Osteocyte (in vitro differentiated cells): ENCODE data around the gene OOEP. TPM values are rescaled to one million over a fixed set of nuclear protein-coding genes. Genes with fewer than 3 reads are reported as not detected.

ENCODE experiments used
- DNase-seq: peaks from one replicate; pipeline ENCODE4 v3.0.0; 2021; ENCODE audit warnings: mixed read lengths; ENCODE audit not compliant: unreplicated experiment; ENCODE audit errors: extremely low spot score
- H3K27ac Mint-ChIP-seq: one replicate; pipeline ENCODE4 v1.8.0; 2021; ENCODE audit warnings: mild to moderate bottlenecking, mixed read lengths; ENCODE audit not compliant: unreplicated experiment
- H3K27me3 Mint-ChIP-seq: one replicate; pipeline ENCODE4 v1.8.0; 2021; ENCODE audit warnings: mixed read lengths; ENCODE audit not compliant: unreplicated experiment
- H3K36me3 Mint-ChIP-seq: one replicate; pipeline ENCODE4 v1.8.0; 2021; ENCODE audit warnings: mixed read lengths; ENCODE audit not compliant: unreplicated experiment
- H3K4me1 Mint-ChIP-seq: one replicate; pipeline ENCODE4 v1.8.0; 2021; ENCODE audit warnings: mixed read lengths; ENCODE audit not compliant: unreplicated experiment
- H3K4me3 Mint-ChIP-seq: one replicate; pipeline ENCODE4 v1.8.0; 2021; ENCODE audit warnings: mild to moderate bottlenecking, moderate library complexity, mixed read lengths; ENCODE audit not compliant: unreplicated experiment
- H3K9me3 Mint-ChIP-seq: one replicate; pipeline ENCODE4 v1.8.0; 2021; ENCODE audit warnings: mixed read lengths; ENCODE audit not compliant: unreplicated experiment
- total RNA-seq: library from RNA; stranded (reverse); gene quantifications from 2 replicates; pipeline ENCODE4 v1.2.1, GENCODE V29; 2021
- TF ChIP-seq, protein P1 (sequence below): fragments of 200-600 bp; sonication (generic); IDR thresholded peaks from 2 replicates; pipeline ENCODE4 v1.5.0; 2021; ENCODE audit warnings: antibody characterized with exemption, mild to moderate bottlenecking, moderate library complexity

Gene OOEP
- total RNA-seq, 1 donor from 2014 or later = not detected

DNA sequence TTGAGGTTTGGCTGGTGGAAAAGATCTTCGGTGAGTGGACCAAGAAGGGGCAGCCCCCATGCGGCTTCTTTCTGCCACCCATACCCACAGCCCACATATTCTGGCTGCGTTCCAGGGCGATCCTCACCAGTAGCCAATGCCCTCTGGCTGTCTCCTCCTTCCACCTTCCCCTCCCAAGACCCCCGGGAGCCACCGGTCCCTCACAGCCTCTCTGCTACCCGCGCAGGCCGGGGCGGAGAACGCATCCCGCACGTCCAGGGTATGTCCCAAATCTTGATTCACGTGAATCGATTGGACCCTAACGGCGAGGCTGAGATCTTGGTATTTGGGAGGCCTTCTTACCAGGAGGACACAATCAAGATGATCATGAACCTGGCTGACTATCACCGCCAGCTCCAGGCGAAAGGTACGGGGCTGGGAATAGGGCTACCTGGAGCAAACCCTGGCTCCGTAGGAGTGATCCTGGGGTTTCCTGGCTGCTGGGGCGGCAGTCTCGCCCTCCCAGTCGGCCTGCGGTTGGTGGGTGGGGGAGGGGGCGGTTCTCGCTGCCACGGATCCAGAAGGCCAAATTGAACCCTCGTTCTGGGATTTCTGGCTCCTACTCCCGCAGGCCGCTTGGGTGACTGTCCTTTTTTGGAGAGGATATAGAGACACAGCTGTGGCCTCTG is 6.7 kb downstream of the OOEP start:
- Mint-ChIP-seq H3K4me3 (no peak overlapping the region), H3K4me1 (no peaks in the 10 kb centered on the region), H3K9me3 (no peaks in the 10 kb centered on the region), H3K36me3 (no peaks in the 10 kb centered on the region), H3K27me3 (peaks cover 4% of the 10 kb centered on the region), H3K27ac (no peak overlapping the region)
- TF ChIP-seq, protein P1, sequence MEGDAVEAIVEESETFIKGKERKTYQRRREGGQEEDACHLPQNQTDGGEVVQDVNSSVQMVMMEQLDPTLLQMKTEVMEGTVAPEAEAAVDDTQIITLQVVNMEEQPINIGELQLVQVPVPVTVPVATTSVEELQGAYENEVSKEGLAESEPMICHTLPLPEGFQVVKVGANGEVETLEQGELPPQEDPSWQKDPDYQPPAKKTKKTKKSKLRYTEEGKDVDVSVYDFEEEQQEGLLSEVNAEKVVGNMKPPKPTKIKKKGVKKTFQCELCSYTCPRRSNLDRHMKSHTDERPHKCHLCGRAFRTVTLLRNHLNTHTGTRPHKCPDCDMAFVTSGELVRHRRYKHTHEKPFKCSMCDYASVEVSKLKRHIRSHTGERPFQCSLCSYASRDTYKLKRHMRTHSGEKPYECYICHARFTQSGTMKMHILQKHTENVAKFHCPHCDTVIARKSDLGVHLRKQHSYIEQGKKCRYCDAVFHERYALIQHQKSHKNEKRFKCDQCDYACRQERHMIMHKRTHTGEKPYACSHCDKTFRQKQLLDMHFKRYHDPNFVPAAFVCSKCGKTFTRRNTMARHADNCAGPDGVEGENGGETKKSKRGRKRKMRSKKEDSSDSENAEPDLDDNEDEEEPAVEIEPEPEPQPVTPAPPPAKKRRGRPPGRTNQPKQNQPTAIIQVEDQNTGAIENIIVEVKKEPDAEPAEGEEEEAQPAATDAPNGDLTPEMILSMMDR = no peak
- no peak for DNase-seq

DNA sequence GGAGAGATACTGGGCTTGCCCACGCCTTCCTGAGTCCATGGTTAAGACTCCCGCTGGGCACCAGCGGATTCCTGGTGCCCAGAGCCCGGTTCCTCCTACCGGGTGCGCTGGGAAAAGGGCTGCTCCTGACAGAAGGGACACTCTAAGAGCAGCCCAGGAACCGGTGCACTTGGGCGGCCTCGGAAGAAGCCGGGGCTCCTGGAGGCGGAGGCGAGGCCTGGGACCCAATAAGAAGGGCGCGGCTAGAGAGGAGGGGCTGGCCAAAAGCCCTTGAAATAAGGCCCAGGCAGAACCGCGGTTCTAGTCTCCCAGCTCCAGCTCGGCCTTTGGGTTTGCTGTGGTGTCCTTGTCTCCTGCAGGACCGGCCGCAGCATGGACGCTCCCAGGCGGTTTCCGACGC is 7.3 kb downstream of the OOEP start, which contains the start of gene KHDC3L:
KHDC3L (plus strand) TSS at position 301 of the 400 bp plus-strand sequence; CDS start at position 373, 72 bp downstream.
- no peak for DNase-seq
- no peak within 1 kb of the TSS for H3K4me3 Mint-ChIP-seq
- no peaks in the 10 kb centered on the region for H3K36me3 Mint-ChIP-seq
- H3K27ac Mint-ChIP-seq = no peak within 1 kb of the TSS
- no peaks in the 10 kb centered on the region for H3K9me3 Mint-ChIP-seq
- peaks cover 3% of the 10 kb centered on the region for H3K27me3 Mint-ChIP-seq
- H3K4me1 Mint-ChIP-seq = no peaks in the 10 kb centered on the region
- TF ChIP-seq, protein P1 = no peak

DNA sequence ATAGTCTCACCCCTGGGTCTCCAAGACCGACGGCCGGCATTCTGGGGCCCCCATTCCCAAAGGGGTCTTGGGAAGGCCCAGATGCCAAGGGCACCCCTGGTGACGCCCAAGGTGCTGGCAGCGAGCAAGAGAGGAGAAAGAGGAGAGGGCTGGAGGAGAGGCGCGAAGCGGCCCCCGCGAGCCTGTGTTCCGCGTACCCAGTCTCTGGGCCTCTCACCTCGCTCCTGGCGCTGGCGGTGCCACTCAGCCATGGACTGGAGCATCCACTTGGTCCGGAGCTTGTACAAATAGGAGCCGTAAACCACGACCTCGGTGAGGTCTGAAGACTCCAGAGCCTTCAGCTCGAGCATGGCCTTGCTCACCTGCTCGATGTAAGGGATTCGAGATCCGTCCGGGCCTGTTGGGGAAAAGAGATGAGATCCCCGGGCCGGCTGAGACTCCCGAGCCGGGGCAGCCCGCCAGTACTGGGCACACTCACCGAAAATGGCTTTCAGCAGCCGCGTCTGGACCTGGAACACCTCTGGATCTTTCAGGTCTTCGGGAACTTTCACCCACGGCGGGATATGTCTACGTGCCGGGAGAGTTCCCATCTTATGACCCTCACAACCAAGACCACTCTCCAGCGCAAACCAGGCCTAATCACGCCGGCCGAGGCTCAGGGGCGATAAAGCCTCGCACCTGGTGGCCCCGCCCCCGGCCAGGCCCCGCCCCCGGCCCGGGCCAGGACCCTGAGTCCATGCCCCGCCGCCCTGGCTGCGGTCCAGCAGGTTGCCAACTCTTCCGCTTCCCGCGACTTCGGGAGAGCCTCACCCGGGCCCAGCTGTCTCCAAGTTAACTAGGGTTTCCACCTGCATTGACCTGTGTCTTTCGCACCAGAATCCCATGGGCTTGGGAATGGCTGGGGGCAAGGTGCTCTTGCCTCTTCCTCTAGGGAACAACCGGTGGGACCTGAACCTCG is 15.8 kb downstream of the OOEP start, which contains the start of gene DPPA5:
DPPA5 (minus strand) TSS at position 641 of the 958 bp plus-strand sequence; CDS start at position 590, 51 bp downstream.
- Mint-ChIP-seq H3K36me3 (no peaks in the 10 kb centered on the region), H3K4me3 (no peak within 1 kb of the TSS), H3K4me1 (no peaks in the 10 kb centered on the region), H3K9me3 (no peaks in the 10 kb centered on the region), H3K27me3 (peaks cover 24% of the 10 kb centered on the region), H3K27ac (no peak within 1 kb of the TSS)
- no peak for DNase-seq
- TF ChIP-seq, protein P1 = no peak

DNA sequence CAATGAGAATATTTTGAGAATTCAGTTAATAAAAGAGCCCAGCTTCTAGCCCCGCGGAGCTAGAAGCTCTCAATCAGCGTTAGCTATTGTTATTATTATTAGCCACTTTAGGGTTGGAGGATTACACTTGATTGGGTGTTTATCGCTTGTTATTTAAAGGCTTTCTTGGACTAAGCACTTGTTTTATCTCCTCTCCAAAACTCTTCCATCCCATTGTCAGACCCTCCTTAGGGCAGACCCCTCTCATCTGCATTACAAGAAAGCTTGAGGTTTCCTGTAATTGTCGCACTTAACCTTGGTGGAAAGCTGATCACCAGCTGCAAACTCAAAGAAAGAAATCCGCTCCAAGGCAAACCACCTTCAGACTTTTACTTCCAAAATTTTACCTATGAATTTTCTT is 20.4 kb downstream of the OOEP start:
- no peaks in the 10 kb centered on the region for H3K36me3 Mint-ChIP-seq
- no peaks in the 10 kb centered on the region for H3K4me1 Mint-ChIP-seq
- no peak for DNase-seq
- H3K27me3 Mint-ChIP-seq = peaks cover 47% of the 10 kb centered on the region
- no peak overlapping the region for H3K4me3 Mint-ChIP-seq
- no peak overlapping the region for H3K27ac Mint-ChIP-seq
- no peaks in the 10 kb centered on the region for H3K9me3 Mint-ChIP-seq
- TF ChIP-seq, protein P1 = no peak
